ENCODE data around the gene RFX4. TPM values are rescaled to one million over a fixed set of nuclear protein-coding genes. Genes with fewer than 3 reads are reported as not detected.

Gene RFX4
- total RNA-seq, 2 experiments from 2014 or later, result not detected

DNA sequence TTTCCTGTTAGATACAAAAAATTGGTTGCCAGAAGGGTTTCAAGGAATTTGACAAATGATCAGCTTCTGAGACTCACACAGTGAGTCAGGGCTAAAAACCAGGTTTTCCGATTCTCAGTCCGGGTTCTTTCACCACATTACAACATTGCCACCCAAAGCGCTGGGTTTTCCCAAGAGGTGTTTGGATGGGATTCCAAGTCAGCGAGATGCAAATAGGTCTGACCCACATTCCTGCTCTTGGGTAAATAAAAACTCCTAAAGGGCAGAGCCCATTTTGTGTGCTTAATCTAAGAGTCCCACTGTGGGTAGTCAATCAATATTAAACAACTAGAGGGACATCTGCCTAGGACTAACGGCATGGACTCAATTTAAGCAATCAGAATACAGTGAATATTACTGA, 186.3 kb downstream of the RFX4 start:
- BruUV-seq (replicated peaks), result no TSS peak

DNA sequence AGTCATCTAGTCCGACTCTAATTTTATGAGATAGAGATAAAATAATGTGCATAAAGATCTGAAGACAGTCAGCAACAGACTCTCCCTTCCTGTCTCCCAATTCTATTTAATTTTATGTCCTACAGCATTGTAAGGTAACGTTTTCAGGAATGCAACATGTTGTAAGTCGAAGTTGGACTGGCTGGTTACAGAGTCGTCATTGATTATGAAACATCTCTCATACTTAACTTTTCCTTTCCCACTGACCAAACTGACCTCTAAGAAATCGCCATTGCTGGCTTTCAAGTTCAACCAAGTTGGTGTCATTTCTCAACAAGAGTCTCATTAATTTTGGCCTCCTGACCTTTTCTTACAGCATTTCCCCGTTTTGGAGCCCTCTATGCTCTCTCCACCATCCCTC, 186.7 kb downstream of the RFX4 start:
- TF ChIP-seq, protein P1, sequence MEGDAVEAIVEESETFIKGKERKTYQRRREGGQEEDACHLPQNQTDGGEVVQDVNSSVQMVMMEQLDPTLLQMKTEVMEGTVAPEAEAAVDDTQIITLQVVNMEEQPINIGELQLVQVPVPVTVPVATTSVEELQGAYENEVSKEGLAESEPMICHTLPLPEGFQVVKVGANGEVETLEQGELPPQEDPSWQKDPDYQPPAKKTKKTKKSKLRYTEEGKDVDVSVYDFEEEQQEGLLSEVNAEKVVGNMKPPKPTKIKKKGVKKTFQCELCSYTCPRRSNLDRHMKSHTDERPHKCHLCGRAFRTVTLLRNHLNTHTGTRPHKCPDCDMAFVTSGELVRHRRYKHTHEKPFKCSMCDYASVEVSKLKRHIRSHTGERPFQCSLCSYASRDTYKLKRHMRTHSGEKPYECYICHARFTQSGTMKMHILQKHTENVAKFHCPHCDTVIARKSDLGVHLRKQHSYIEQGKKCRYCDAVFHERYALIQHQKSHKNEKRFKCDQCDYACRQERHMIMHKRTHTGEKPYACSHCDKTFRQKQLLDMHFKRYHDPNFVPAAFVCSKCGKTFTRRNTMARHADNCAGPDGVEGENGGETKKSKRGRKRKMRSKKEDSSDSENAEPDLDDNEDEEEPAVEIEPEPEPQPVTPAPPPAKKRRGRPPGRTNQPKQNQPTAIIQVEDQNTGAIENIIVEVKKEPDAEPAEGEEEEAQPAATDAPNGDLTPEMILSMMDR (conservative IDR thresholded peaks at IDR 0.05; ENCODE audit: low read length), result no peak
- TF ChIP-seq EZH2phosphoT487 (IDR thresholded peaks at IDR 0.05; ENCODE audit: borderline replicate concordance, low read depth, low read length), result no peak
- no TSS peak for BruUV-seq (replicated peaks)
- intact Hi-C loops (cut with micrococcal nuclease; ENCODE audit: unreplicated experiment), result no loop called here

More for the DNA sequence above, 186.3 kb downstream of the RFX4 start:
- no peak overlapping the region for H2AFZ ChIP-seq (ENCODE audit: low read length)
- ChIA-PET CTCF (ENCODE audit: unreplicated experiment) (no interaction called here), POLR2A (no interaction called here)
- no peaks in the 10 kb centered on the region for H3K9me2 ChIP-seq (ENCODE audit: insufficient read depth, low read length)
- no peaks in the 10 kb centered on the region; the same call in 1 of the 2 replicates for H3K36me3 ChIP-seq (ENCODE audit: insufficient read depth, low read length)
- no peak overlapping the region for H3K4me3 ChIP-seq (ENCODE audit: low read depth, low read length, poor library complexity, severe bottlenecking)
- H3K9me3 ChIP-seq (ENCODE audit: low read length), result no peaks in the 10 kb centered on the region
- no peaks in the 10 kb centered on the region for H3K4me1 ChIP-seq (ENCODE audit: insufficient read depth, low read length, poor library complexity, severe bottlenecking)
- no peak overlapping the region for H3K27ac ChIP-seq (ENCODE audit: low read depth, low read length, poor library complexity, severe bottlenecking)
- intact Hi-C loops (cut with micrococcal nuclease; ENCODE audit: unreplicated experiment), result no loop called here
- H3K4me2 ChIP-seq (ENCODE audit: low read length), result no peak overlapping the region
- no peaks in the 10 kb centered on the region for H4K20me1 ChIP-seq (ENCODE audit: insufficient read depth, low read length)
- DNase-seq (ENCODE audit: low spot score), result no peak
- TF ChIP-seq, protein P1 (conservative IDR thresholded peaks at IDR 0.05; ENCODE audit: low read length), result no peak
- TF ChIP-seq EZH2phosphoT487 (IDR thresholded peaks at IDR 0.05; ENCODE audit: borderline replicate concordance, low read depth, low read length), result no peak
- H3K79me2 ChIP-seq (ENCODE audit: insufficient read depth, low read depth, low read length), result no peaks in the 10 kb centered on the region

DNA sequence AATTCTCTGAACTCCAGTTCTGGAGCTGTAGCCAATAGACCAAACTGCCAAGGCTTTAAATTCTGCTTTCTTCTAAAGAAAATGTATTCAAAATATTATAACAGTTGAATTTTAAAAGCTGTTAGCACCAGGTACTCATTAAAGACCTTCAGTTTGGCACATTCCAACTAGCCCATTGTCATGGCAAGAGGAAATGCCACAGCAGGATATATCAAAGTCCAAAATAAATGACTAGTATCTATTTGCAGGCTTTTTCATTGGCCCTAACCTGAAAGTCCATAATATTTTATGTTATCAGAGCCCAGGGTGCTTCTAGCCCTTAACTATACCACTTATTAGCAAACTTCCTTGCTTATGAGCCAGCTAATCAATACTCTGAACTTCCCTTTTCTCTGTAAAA, 188.6 kb downstream of the RFX4 start:
- DNase-seq (ENCODE audit: low spot score), result no peak
- intact Hi-C loops (cut with micrococcal nuclease; ENCODE audit: unreplicated experiment), result no loop called here
- Histone ChIP-seq H4K20me1 (ENCODE audit: insufficient read depth, low read length) (no peaks in the 10 kb centered on the region), H3K4me1 (ENCODE audit: insufficient read depth, low read length, poor library complexity, severe bottlenecking) (no peaks in the 10 kb centered on the region), H3K79me2 (ENCODE audit: insufficient read depth, low read depth, low read length) (no peaks in the 10 kb centered on the region), H3K36me3 (ENCODE audit: insufficient read depth, low read length) (no peaks in the 10 kb centered on the region; the same call in 1 of the 2 replicates), H3K9me2 (ENCODE audit: insufficient read depth, low read length) (no peaks in the 10 kb centered on the region), H3K9me3 (ENCODE audit: low read length) (no peaks in the 10 kb centered on the region), H2AFZ (ENCODE audit: low read length) (no peak overlapping the region), H3K4me2 (ENCODE audit: low read length) (no peak overlapping the region), H3K27ac (ENCODE audit: low read depth, low read length, poor library complexity, severe bottlenecking) (no peak overlapping the region), H3K4me3 (ENCODE audit: low read depth, low read length, poor library complexity, severe bottlenecking) (no peak overlapping the region)
- CTCF ChIA-PET (ENCODE audit: unreplicated experiment), result no interaction called here
- no TSS peak for BruUV-seq (replicated peaks)
- TF ChIP-seq EZH2phosphoT487 (IDR thresholded peaks at IDR 0.05; ENCODE audit: borderline replicate concordance, low read depth, low read length), result no peak
- TF ChIP-seq, protein P1 (conservative IDR thresholded peaks at IDR 0.05; ENCODE audit: low read length), result no peak
- POLR2A ChIA-PET, result interaction anchor here (1.2 to 1.4 kb wide), 3 partner anchors 11 to 14 kb away, joined by 3 to 5 read pairs (median 4); no protein-coding TSS in a partner anchor

More for the DNA sequence above, 186.7 kb downstream of the RFX4 start:
- POLR2A ChIA-PET, result no interaction called here
- H3K4me1 ChIP-seq (ENCODE audit: insufficient read depth, low read length, poor library complexity, severe bottlenecking), result no peaks in the 10 kb centered on the region
- H3K9me2 ChIP-seq (ENCODE audit: insufficient read depth, low read length), result no peaks in the 10 kb centered on the region
- CTCF ChIA-PET (ENCODE audit: unreplicated experiment), result no interaction called here
- no peak overlapping the region for H3K4me3 ChIP-seq (ENCODE audit: low read depth, low read length, poor library complexity, severe bottlenecking)
- no peak overlapping the region for H3K27ac ChIP-seq (ENCODE audit: low read depth, low read length, poor library complexity, severe bottlenecking)
- no peak overlapping the region for H2AFZ ChIP-seq (ENCODE audit: low read length)
- H3K36me3 ChIP-seq (ENCODE audit: insufficient read depth, low read length), result no peaks in the 10 kb centered on the region; the same call in 1 of the 2 replicates
- DNase-seq (ENCODE audit: low spot score), result no peak
- no peaks in the 10 kb centered on the region for H4K20me1 ChIP-seq (ENCODE audit: insufficient read depth, low read length)
- no peak overlapping the region for H3K4me2 ChIP-seq (ENCODE audit: low read length)
- H3K79me2 ChIP-seq (ENCODE audit: insufficient read depth, low read depth, low read length), result no peaks in the 10 kb centered on the region
- no peaks in the 10 kb centered on the region for H3K9me3 ChIP-seq (ENCODE audit: low read length)
